HPDE6-E6E7 (cell line): ENCODE results near the gene C17orf67.

ENCODE experiments used
- DNase-seq: peaks from one replicate; pipeline ENCODE4 v3.0.0; 2011; ENCODE audit warnings: missing footprints; ENCODE audit errors: extremely low spot score

Gene C17orf67, protein sequence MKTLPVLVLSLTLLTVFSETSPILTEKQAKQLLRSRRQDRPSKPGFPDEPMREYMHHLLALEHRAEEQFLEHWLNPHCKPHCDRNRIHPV

DNA sequence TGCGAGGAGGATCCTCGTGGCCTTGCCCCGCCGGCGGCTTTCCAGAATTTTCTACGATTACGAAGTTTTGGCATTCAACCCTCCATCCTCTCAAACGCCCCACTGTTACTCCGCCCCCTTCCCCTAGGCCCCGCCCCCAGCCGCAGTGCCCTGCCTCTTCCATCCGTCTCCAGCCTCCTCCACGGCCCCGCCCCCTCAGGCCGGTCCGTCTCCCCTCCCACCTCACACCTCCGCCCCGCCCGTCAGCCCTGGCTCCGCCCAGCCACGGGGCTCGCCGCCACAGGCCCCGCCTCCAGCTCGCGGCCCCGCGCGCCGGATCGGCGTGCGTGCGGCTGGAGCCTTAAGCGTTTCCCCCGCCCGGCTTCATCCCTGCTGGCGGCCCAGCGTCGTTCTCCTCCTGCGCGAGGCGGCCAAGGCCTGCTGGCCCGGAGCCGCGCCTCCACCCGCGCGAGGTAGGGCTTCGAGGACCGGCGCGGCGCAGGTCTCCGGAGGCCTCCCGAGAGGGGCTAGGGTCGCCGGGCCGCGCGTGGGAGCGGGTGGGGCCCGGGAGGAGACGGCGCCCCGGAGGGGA, at the start of gene C17orf67, which contains the start of gene DGKE:
Gene C17orf67, minus strand, starts transcription at position 112 of the 571 bp plus-strand sequence. CDS start 18,110 bp downstream, outside the sequence.
Gene DGKE, plus strand, starts transcription at position 343 of the 571 bp plus-strand sequence. CDS start 645 bp downstream, outside the sequence.
- peak; percentile 92 for DNase-seq

DNA sequence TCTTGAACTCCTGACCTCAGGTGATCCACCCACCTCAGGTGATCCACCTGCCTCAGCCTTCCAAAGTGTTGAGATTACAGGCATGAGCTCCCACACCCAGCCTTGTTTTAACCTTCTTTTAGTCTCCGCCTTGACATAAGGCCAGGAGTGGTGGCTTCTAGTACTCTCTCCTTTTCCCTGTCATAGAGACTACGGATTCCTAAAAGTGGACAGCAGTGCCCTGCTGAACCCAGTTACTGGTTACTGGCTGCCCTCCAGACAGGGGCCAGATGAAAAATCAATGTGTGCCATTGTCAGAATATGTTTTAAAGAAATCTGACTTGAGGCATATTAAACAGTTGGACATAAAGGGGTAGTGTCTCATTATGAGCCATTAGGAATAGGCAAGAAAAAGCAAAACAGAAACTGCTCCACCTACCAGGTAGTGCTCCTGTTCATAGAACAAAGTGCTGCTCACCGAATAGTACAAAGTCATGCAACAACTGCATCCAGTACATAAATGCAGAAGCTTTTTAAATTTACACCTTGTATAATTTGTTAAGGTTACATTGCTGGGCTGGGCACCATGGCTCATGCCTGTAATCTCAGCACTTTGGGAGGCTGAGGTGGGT, 48.1 kb upstream of the C17orf67 start:
- no peak for DNase-seq

DNA sequence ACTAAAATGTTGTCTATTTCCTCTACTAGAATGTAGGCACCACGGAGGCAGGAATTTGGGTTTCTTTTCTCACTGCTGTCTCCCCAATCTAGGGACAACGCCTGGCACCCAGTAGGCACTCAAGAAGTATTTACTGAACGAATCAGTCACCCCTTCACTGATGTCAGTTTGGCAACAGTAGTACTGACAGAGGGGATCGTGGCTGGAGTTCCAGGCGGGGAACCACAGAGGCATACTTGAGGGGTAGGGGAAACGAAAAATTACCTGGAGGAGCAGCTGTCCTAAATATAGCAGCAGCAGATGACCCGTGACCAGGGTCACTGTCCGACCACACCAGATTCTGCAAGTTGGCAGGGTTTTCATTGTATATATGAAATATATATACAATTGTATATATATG, 46.9 kb upstream of the C17orf67 start:
- no peak for DNase-seq

DNA sequence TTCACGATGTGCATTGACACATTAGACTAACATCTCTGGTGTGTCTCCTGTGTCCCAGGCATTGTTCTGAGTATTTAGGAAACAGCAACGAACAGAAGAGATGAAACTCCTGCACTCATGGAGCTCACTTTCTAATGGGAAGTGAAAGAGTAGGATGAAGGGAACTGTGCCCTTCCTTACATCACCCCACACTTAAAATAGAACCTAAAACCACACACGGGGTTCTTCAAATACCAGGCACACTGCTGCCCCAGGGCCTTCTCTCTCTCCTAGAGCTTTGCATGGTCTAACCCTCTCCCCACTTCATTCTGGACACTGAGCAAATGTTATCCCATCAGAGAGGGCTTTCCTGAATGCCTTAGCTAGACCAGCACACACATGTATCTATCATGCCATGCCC, 46.4 kb upstream of the C17orf67 start:
- no peak for DNase-seq

DNA sequence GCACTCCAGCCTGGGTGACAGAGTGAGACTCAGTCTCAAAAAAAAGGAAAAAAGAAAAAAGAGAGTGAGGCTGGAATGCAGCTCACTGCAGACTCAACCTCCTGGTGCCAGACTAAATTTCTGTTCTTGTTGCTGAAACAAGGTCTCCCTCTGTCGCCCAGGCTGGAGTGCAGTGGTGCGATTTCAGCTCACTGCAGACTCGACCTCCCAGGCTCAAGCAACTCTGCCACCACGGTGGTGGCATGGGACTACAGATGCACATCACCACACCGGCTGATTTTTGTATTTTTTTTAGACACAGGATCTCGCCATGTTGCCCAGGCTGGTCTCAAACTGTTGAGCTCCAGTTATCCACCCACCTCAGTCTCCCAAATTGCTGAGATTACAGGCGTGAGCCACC, 45.6 kb upstream of the C17orf67 start:
- no peak for DNase-seq

DNA sequence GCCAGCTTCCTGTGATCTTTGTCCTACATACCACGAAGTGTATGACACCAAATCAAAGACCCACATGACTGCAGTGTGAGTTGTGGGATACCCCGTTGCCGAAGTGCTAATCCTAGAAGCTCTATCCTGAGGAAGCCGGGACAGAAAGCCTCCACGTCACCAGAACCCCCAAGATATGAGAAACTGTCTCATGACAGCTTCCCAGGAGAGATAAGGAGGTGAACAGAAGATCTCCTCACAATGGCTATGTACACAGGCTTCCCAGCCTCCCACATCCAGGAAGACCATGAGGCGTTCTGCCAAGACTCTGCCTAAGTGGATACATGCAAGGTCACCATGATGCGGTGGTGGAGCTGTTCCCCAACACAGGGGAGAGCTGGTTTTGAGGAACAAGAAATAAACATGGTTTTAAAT, 43.1 kb upstream of the C17orf67 start:
- DNase-seq, result no peak

DNA sequence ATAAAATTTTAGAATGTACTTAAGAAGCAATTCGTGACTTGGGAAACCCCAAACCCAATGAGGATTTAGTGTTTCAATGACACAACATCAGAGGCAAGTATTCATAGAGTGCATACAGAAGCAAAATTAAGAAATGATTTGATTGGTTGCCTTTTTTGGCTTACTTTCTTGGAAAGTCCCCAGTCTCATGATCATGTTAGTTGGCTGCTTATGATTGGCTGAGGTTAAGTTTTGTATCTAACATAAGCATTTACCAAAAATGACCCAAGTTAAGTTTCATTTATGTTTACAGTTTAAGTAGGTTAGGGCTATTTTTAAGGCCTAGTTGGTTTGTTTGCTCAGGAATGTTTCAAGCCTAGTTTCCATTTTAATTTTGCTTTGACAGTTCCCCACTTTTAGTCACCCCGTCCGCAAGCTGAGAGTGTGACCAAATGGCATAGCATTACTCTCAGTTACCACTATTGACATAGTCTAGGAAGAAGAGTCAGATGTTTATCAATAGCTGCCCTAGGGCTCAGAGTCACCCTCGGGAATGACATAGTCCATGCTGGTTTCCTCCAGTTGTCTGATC, 36.4 kb upstream of the C17orf67 start:
- no peak for DNase-seq

DNA sequence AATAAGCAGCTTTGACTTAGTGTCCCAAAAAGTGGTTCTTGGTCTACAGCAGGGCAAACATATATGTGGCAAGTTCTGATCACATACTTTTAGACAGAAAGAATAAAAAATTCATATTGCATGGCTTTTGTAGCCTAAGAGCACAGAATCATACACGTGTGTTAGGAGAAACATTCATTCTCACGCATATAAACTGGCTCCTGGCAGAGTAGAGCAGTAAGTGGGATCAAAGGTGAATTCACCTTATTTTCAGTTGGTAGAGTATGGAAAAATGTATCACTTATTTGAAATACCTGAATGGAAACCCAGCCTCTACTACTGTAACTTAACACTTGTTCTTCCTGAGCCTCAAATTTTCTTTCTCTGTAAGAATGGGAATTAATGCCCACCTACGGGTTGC, 35.0 kb upstream of the C17orf67 start:
- no peak for DNase-seq

DNA sequence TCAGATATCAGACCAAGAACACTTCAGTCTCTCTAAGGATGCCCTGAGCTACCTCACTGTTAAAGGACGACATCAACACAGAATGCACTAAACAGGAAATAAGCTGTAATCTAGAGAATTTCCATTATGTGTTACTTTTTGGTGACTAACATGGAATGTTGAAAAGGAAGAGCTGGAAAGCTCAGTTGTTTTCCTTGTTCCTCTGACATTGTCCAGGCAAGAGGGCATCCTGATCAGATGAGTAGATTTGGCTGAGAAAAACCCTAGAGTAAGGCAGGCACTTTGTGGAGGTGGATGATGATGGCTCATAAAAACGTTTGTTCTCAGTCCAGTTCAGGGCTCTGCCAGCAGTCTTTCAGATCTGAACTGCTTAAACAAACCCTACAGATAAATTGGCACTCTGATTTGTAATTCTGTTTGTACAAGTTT, 34.2 kb upstream of the C17orf67 start:
- no peak for DNase-seq

DNA sequence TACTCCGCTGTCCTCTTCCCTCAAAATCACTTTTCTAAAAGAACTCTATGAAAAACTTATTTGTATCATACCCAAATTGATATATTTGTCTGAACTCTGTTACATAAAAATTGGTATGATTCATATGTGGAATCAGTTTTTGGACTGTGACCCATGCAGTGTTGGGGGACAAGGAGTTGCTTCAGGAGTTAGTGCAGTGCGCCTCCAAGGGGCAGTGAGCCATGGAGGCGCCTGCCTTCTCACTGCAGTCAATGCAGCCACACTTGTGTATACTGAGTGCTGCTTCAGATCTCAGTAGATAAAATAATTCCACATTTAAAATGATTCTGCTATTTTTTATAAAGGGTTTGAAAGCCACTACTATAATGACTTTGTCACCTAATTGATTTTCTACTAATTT, 32.8 kb upstream of the C17orf67 start:
- no peak for DNase-seq

DNA sequence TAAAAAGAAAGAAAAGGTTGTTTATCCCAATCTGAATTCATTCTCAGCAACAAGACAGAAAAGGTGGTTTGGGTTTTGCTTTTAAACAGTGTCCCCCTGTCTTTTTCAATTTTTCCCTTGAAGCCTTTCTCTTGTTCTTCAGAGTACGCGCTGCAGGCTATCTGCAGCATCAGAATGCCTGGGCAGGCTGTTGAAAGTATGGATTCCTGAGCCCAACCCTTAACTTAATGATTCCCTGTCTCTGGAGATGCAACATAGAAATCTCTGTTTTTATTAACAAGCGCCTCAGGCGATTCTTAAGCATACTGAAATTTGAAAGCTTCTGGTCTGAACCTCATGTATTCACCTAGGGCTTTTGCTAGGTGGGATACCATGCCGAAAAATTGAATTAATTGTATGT, 32.4 kb upstream of the C17orf67 start:
- no peak for DNase-seq

DNA sequence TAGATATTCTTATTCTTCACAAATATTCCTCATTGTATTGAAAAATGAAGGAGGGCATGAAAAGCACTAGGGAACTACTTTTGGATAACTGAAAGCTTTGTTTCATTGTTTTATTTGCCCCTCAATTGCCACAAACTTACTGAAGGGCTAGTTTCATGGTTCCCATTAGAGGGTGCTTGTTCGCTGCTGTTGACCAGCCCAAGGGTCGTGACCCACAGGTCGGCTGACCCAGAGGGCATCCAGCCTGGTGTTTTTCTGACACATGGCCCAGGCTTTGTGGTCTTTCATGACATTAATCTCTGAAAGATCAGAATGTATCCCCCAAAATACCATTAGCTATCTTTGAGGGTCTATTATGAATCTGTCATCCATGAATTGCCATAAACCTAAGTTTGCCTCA, 30.3 kb upstream of the C17orf67 start:
- DNase-seq, result no peak

DNA sequence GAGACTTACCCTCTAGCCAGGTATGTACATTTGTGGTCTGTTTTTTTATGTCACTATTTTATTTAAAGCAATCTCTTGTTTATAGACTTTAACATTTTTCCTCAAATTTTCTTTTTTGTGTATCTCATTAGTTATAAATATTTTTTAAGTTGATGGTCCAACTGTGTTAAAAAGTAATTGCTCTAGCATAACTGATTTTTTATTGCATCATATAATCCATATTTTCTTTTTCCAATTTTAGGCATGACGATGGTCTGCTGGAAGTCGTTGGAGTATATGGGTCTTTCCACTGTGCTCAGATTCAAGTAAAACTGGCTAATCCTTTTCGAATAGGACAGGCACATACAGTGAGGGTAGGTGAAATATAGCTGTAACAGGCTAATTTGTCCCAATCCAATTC, 28.2 kb upstream of the C17orf67 start:
- DNase-seq, result no peak

DNA sequence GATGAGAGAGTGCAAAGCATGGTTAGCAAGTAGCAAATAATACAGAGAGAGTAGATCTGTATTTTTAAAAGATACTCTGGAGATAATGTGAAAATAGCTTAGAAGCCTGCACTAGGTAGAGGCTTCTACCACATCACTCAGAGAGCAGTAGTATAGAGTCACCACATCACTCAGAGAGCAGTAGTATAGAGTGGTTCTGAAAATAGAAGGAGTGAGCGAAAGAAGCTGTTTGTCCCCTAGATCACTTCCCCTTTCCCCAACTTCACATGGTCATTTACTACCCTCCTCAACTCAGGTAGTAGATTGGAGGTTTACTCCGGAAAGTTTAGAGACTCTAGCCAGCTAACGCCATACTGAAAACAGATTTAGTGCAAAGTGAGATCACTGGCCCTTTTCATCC, 17.3 kb upstream of the C17orf67 start:
- DNase-seq, result no peak

DNA sequence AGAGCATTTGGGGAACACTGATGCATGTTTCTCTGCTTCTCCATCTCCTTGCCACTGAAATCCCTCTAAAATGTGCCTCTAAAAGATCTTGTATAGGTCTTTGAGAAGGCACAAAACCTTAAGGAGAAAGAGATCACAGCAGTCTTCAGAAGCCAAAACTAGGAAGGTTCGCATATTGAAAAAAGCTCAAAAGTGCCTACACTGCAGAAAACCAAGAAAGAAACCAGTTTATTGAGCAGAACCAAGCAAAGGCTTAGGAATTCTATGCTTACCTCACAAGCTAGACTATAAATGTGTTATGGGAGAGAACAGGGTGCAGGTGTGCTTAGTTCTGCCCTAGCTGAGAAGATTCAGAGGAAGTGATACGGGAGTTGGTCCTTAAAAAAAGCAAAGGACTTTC, 16.9 kb upstream of the C17orf67 start:
- no peak for DNase-seq

DNA sequence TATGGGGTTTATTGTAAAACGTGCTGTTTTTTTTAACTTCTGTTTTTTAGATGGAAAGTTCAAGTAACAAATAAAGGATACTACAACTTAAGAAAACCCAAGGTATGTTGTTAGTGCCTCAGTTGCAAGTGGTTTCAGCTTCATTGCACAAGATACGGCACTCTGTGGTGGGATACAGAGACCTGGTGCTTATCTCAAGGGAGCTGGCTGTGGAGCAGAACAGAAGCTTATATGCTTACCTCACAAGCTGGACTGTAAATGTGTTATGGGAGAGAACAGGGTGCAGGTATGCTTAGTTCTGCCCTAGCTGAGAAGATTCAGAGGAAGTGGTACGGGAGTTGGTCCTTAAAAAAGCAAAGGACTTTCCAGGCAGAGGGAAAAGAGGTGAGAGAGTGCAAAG, 15.4 kb upstream of the C17orf67 start:
- DNase-seq, result no peak

DNA sequence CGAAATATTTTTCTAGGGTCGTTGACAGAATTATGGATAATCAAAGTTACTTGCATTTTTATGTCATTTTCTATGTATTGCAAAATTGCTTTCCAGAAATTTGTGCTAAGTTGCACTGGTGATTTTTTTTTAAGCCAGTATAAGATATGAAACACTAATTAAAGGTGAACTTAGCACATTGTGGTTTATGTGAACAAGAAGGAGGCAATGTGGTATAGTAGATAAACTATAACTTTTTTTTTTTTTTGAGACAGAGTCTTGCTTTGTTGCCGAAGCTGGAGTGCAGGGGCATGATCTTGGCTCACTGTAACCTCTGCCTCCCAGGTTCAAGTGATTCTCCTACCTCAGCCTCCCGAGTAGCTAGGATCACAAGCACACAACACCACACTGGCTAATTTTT, 13.4 kb upstream of the C17orf67 start:
- DNase-seq, result no peak

DNA sequence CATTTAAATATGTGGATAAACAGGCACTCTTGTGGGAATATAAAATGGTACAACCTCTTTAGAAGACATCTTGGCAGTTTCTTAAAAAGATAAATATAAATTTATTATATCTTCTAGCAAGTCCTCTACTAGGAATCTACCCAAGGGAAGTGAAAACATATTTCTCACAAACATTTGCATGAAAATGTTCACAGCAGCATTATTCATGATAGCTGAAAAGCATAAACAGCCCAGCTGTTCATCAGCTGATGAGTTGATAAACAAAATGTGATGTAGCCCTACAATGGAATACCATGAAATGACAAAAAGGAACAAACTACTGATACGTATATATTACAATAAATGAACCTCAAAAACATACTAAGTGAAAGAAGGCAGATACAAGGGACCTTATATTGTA, 12.2 kb upstream of the C17orf67 start:
- DNase-seq, result no peak

DNA sequence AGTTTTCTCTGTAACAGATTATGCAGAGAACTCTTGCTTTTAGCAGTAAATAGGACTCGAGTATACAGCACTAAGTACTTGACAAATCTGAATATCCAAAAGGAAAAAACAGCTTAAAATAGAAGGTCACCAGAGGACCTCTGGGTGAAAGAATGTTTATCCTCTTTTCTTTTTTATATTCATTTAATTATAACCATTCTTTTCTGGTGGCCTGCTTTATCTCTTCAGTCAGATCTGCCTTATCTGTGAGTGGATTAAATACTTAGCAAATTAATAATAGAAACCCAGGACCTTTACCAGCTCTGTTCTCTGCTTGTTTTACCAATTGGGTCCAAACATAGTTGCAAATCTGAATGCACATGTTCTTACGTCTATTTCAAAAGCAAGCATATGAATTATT, 8.9 kb upstream of the C17orf67 start:
- no peak for DNase-seq

DNA sequence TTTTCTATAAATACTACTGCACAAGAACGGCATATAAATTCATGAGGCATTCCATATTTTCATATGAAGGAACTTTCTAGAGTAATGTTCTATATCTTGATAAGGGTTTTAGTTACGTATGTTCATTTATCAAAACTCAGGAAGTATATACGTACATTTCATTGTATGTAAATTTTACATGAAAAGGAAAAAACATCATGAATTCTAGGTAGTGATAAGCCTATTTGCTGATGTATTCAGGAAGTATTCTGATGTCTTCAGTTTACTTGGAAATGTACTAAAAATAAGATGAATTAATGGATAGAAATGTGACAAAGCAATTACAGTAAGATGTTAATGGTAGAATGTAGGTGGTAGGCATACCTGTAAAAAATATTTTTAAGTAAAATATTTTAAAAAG, 5.0 kb upstream of the C17orf67 start:
- DNase-seq, result no peak

DNA sequence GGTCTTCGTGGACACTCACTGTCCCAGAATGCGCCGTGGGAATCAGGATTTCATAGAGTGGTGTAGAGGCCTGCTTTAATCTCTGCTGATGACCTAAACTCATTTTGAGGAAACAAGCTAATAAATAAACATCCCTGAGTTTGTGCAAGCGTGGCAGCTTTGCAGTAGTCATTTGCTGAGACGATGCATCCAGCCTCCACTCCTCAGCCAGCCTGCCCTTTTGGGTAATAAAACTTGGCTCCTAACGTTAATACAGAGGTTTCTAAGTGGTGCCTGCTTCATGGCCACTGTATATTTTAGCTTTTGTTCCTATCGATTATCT, 1.5 kb upstream of the C17orf67 start:
- DNase-seq, result no peak

DNA sequence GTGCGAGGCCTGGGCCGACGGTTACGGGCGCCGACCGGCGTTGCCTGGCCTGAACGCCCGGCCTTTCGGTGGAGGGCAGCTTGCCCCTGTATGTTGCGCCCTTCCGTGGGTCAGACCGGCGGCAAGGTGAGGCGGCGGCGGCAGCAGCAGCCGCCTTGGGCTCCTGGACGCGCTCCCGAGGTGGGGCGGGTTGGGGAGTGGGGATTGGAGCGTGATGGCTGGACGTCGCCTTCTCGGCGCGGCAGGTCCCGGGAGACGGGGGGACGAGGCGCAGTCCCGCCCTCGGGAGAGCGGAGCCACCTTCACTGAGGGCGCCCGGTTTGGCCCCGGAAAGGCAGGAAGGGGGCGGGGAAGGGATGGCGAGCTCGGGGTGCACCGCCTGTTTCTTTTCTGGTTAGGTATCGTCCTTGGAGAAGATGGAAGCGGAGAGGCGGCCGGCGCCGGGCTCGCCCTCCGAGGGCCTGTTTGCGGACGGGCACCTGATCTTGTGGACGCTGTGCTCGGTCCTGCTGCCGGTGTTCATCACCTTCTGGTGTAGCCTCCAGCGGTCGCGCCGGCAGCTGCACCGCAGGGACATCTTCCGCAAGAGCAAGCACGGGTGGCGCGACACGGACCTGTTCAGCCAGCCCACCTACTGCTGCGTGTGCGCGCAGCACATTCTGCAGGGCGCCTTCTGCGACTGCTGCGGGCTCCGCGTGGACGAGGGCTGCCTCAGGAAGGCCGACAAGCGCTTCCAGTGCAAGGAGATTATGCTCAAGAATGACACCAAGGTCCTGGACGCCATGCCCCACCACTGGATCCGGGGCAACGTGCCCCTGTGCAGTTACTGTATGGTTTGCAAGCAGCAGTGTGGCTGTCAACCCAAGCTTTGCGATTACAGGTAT, 902 bp upstream of the C17orf67 start:
- DNase-seq, result no peak
